HUDEP-2 (cell line): ENCODE data around the gene ZNF444.
A peak's percentile ranks its signal among the peaks of the same experiment; 100 is the strongest.

ENCODE experiments used
- DNase-seq, 76 experiments: peaks; one replicate each; lab custom pipeline; 2025; ENCODE audit not compliant: unreplicated experiment in 76 of 76; lab: John Stamatoyannopoulos, UW

The ZNF444 gene

DNA sequence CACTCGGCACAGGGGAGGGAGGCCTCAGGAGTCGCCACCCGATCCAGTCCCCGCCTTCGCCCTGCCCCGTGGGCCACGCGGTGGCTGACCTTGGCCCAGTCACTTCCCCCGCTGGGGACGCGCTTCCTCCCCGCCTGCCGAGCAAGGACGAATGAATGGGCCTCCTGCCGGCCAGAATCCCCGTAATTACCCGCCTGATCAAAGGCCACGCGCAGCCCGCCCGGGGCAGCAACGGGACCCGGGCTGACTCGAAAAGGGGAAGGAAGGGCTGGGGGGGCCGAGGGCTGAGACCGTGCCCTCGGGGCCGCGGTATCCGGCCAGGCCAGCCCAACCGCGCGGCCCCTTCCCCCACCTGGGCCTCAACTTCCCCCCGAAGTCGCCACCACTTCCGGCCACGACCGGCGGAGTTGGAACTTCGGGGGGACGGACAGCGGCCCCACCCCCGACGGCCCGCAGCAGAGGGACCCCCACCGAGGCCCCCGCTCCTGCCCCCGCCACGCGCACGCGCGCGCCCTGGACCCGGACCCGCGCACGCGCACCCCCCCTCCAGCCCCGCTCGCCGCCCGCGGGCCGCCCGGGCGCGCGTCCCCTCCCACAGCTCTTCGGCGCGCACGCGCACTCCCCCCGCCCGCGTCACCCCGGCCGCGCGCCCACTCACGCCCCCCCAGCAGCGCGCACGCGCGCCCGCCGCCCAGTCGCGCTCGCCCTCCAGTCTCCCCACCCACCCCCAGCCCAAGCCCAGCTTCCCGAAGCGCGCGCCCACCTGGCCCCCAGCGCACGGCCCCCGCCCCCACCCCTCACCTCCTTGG lies 20.5 kb upstream of the ZNF444 start:
- DNase-seq = peak in 74 of 76 experiments; percentile 37 to 91 (median 82)

DNA sequence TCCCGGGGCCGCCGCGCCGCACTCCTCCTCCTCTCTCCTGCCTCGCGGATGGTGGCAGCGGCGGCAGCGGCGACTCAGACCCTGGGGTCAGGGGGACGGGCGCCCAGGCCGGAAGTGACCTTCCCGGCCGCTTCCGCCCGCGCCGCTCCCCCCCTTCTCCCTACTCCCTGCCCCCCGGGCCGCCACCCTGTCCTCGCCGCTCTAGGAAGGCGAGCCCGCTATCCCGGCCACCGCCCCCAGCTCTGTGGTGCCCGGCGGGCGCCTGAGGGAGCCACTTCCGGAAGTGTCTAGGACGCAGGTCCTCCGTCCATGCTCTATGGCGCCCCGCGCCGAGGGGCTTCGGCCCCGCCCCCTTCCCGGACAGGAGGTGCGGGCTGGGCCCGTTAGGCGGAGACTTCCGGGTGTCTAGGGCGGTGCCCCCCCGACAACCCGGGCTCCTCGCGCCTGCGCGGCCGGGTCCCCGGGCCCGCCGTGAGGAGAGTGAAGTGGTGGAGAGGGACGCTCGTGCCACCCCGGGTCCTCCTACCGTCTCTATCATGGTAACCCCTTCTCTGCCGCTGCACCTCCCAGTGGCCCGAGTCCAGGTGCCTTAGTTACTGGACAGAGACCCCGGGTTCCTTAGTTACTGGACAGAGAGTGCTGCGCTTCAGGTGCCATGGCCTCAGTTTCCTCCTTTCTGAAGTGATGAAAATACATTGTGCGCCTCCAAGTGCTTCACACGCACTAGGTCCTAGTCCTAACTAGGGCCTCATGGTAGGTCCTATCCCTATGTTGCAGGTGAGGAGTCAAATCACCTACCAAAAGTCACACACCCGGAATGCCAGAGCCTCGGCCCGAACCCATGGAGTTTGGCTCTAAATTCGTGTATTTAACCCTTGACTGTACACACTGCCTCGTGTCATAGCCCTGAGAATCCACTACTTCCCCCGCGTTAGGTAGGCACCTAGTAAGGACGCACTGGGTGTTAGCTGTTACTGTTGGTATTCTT lies 19.6 kb upstream of the ZNF444 start, which contains the start of gene ZNF787:
Gene ZNF787 (minus strand): TSS at position 116 of the 988 bp plus-strand sequence. CDS start 18,078 bp downstream, outside the sequence.
- DNase-seq = peak; percentile 80 to 100 (median 99)

DNA sequence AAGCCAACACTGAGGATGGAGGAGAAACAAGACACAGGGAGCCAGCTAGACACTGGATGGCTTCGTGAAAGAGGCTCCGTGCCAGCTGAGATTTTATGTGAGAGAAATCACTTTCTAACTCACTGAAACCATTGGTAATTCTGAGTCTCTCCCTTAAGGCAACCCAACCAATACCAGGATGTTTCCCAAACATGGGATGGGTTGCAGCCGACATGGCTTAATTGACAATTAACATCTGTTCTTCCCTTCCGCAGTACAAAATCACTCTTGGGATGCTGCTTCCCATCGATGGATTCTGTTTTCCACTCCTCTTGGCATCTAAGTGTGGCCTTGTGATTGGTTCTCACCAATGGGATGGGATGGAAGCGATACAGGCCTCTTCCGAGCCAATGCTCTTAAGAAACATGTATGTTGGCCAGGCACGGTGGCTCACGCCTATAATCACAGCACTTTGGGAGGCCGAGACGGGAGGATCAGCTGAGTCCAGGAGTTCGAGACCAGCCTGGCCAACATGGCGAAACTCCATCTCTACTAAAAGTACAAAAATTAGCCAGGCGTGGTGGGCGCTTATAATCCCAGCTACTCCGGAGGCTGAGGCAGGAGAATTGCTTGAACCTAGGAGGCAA lies 17.7 kb upstream of the ZNF444 start:
- DNase-seq = no peak

DNA sequence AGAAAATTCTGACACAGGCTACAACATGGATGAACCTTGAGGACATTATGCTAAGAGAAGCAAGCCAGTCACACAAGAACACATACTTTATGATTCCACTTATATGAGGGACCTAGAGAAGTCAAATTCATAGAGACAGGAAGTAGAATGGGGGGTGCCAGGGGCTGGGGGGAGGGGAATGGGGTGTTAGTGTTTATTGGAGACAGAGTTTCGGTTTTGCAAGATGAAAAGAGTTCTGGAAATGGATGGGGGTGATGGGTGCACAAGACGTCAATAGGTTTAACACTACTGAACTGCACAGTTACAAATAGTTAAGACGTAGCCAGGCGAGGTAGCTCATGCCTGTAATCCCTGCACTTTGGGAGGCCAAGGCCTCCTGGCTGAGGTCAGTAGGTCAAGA lies 16.5 kb upstream of the ZNF444 start:
- DNase-seq = no peak

DNA sequence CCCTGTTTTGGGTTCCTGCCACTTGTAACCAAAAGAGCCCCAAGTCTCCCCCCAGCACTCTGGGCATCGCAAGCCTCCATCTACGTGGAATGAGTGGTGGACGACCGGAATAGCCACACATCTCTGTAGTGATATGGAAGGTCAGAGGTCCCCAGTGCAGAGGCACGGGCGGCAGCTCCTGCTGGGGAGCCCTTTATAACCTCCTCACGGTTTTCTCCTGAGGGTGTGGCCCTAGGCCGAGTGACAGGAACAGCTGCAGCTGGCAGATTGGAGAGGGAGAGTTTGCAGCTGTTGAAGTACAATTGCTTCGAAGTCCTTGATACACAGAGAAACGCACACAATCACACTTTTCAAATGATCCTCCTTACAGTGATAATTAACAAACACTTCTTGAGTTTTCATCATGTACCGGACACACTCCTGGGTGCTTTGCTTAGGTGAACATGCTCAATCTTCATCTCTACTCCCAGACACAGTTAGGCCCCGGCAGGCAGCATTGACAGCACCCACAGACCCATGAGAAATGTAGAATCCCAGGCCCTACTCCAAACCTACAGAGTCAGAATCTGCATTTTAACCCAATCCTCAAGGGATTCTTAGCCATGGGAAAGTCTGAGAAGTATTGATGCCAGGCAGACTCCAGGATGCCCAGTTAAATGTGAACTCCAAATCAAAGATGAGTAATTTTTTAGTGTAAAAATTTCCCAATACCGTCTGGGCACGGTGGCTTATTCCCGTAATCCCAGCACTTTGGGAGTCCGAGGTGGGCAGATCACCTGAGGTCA lies 15.1 kb upstream of the ZNF444 start:
- DNase-seq = peak in 73 of 76 experiments; percentile 42 to 90 (median 77)

DNA sequence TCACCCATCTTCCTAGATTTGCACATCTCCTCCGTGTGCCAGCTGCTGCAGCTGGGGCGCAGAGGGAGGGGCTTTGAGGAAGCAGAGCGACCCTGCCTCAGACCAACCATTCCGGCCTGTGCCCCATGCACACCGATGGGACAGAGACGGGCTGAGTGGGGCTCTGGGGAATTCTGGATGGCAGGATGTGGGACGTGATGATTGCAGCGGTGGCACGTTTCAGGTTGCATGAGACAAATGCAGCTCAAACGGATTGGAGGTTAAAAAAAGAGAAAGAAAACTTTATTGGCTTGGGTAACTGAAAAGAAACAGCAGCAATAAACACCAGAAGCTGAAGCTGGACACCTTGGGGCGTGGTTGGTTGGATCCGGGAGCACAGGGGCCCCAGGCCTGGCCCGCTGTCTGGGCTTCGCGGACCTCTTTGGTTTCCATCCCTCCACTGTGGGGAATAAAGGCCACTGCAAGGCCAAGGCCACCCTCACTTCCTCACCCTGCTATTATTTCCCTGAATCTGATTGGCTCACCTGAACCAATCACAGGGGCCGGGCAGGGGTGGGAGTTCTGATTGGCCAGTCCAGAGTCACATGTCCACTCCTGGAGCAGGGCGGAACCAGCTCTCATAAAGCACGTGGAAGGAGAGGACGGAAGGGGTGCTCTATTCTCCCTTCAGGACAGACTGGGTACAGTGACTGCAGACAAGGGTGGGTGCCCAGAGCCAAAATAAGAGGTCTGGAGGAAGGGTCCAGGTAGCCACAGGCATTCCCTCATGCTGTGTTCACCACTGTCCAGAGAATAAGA lies 13.9 kb upstream of the ZNF444 start:
- DNase-seq = peak in 1 of 76 experiments; percentile 12

DNA sequence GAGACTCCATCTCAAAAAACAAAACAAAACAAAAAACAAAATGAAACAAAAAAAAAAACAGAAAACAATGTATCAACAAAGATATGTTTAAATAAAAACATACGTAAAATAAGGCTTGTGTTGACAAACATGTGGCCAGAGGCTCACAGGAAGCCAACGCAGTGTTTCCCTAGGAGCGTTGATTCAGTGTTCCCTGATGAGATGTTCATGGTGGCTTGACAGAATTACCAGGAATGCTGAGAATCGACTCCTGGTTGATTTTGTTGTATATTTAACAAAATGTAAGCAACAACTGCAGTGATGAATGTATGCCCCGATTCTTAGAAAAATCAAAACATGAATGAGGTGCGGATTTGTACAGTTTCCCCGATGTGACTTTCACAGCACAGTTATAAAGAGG lies 11.1 kb upstream of the ZNF444 start:
- no peak for DNase-seq

DNA sequence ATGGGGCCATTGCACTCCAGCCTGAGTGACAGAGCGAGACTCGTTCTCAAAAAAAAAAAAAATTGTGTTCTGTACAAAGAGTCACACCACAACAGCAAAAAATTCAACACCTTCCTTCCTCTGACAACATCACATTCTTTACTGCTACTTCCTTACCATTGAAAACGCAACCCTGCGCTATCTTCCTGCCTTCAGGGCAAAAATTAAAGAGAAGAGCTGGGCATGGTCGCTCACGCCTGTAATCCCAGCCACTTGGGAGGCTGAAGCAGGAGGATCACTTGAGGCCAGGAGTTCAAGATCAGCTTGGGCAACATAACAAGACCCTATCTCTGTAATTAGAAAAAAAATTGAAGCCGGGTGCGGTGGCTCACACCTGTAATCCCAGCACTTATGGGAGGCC lies 9.4 kb upstream of the ZNF444 start:
- no peak for DNase-seq

DNA sequence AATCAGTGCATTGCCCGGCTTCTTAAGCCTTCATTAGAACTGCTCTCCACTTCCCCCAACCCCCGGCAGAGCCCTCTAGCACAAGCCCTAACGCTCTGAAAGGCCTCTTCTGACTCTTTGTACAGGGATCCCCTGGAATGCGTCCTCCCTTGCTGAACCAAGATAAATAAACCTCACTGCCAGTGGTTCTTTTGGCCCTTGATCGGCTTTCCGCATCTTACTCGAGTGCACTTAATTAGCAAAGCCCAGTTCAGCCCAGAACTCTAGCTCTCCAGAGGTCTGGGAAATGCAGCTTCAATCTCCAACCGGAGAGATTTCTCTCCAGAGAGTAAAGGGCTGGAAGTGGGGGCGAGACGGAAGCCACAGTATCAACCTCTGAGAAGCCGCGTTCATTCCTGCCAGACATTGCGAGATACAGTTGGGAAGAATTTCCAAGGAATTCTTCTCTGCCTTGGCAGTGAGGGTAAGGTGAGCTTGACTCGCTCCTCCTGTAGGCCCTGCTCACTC lies 8.7 kb upstream of the ZNF444 start:
- no peak for DNase-seq

DNA sequence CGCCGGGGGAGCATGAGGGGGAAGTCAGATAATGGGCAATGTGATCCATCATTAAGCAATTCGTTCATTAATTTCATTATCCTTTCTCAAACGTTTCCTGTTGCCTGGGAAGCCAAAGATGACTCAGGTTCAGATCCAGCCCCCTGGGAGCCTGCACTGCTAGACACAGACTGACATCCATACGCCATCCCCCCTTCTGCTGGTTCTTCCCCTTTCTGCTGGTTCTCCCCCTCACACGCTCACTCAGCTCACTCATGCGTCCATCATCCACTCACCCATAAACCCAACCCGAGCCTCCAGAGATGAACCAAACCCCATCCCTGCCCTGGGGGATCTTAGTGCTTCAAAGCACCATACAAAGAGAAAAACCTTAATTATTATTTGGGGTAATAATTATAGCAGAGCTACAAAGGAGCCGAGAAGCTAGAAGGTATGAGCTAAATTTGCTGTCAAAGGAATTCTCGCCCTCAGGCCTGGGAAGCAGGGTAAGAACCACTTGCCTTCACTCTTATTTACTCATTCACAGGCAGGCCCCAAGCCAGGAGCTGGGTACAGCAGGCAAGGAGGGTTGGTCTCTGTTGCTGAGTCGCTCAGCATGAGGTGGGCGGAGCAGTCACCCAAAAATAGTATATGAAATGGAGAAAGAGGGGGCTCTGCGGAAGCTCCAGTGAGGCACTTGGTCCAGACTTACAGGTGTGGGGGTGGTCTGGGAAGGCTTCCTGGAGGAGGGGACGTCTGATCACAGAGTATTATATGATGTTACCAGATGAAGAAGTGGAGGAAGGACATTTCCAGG lies 7.0 kb upstream of the ZNF444 start:
- peak in 14 of 76 experiments; percentile 10 to 40 (median 20) for DNase-seq

DNA sequence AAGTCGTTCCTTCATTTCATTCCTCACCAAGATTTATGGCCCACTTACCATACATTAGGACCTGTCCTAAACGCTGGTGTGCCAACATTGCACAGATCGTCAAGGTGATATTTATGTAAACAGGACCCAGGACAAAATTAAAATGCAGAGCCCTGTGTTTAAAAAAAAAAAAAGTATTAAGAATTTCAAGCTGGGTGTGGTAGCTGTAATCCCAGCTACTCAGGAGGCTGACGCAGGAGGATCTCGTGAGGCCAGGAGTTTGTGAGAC lies 6.5 kb upstream of the ZNF444 start:
- DNase-seq = no peak

DNA sequence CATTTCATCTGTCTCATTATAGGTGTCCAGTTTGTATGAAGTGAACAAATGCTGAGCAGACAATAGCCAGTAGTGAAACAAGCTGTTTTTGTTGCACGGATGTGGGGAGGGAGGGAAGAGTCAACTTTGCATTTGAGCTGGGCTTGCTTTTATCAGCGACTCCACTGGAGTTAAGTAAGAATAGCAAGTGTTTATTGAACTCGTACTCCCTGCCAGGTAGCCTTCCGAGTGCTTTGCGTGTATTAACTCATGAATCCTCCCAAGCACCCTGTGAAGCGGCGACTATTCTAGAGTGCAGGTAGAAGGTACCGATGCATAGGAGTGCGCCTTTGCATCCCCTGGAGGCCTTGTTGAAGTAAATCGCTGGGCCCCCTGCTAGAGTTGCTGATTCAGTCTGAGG lies 4.7 kb upstream of the ZNF444 start:
- DNase-seq = no peak

DNA sequence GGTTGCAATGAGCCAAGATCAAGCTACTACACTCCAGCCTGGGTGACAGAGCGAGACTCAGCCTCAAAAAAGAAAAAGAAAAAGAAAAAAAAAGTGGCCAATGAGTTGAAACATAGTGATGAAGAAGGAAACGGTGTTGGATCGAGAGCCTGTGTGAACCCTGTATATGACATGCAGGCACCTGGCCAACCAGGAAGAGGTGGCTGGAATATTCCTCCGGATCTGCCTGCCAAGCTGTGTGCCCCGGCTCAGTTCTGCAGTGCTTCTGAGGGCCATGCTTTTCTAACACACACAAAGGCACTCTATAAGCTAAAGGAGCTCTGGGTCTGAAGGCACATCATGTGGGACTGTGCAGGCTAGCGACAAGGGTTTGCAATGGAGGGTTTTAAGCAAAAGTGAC lies 3.7 kb upstream of the ZNF444 start:
- no peak for DNase-seq

DNA sequence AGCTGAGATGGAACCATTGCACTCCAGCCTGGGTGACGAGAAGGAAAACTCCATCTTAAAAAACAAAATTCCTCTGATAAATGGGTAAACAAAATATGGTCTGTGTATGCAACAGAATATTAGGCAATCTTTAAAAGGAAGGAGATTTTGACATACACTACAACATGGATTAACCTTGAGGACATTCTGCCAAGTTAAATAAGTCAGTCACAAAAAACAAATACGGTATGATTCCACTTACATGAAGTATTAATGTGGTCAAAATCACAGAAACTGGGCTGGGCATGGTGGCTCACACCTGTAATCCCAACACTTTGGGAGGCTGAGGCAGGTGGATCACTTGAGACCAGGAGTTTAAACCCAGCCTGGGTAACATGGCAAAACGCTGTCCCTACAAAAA lies 3.0 kb upstream of the ZNF444 start:
- no peak for DNase-seq

DNA sequence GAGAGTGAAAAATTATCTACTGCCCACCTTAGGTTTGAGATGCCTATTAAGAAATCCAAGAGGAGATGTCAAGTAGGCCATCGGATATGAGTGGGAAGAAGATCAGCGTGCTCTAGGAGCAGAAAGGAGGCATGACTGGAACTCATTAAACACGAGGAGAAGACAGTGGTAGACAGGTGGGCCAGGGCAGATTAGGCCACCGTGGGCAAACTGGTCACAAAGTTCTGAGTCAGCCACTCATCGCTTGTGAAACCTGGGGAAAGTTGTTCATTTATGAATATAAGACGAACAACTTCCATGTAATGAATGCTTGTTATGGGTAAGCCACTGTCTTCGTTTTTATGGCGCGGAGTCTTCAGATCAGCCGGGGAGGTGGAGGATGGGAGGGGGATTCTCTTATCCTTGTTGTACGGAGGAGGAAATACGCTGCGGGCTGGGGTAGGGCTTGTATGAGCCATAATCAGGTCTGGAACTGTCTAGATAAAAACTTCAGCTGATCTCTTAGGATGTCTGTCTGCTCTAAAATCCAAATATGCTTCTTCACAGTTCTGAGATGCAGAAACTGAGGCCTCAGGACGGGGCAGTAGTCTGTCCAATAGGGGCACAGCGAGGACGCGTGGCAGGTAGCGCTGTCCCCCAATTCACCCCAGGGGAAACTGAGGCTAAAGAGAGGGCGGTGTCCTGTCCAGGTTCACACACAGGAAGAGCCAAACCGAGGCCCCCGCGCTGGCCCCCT lies 1.1 kb upstream of the ZNF444 start:
- DNase-seq = peak in 10 of 76 experiments; percentile 7 to 58 (median 38)

DNA sequence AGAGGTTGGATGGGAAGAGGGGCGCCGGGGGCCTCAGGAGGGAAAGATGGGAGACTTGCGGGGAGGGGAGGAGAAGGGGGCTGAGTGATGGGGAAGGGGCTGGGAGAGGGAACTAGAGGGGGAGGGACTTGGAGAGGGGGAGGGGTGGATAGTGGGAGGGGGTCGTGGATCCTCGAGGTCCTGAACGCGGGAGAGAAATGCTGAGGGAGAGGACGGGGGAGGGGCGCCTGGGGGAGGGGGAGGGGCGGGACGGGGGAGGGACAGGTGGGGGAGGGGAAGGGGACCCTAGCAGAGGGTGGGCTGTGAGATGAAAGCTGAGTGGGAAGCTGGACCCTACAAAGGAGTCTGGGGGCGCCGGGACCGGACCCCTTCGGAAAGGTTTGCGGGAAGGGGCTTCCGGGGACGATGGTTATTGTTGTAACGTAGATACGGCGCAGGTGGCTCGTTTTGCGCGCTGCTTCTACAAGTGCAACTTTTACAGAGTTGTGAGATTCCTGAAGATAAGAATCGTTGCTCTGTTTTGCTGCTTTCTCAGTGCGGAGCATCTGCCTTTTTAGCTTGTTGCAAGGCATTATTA lies 418 bp downstream of the ZNF444 start:
- peak in 1 of 76 experiments; percentile 8 for DNase-seq

DNA sequence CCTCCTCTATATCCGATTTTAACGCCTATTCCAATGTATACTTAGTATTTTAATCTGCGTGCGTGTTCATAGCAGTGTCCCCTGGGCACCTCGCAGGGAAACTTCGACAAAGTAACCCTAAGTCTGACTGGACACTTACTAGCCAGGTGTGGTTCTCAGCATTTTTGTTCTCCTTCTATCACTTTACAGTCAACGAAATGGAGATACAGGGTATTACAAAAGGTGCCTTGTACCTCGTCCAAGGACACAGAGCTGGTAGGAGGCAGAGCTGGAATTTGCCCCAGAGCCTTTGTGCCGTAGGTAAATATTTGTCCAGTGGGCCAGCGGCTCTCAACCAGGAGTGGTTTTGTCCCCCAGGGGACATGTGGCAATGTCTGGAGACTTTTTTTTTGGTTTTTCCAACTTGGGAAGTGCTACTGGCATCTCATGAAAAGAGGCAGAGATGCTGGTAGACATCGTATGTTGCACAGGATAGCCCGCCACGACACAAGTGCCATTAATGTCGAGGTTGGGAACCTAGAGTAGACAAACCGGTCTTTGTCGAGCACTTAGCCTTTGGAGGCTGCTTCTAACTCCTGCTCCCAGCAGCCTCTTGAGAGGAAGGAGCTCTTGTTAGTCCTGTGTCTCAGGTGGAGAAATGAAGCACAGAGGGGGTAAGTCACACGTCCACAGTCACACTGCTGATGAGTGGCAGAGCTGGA lies 1.1 kb downstream of the ZNF444 start:
- DNase-seq = no peak
